H1 (cell line): ENCODE results near the gene KLK12. TPM values are rescaled to one million over a fixed set of nuclear protein-coding genes. Genes with fewer than 3 reads are reported as not detected.
A peak's percentile ranks its signal among the peaks of the same experiment; 100 is the strongest.

Experiments used
- CTCF ChIA-PET: fragments of 300-600 bp; sonication (Branson Sonifier 250); formaldehyde crosslinking; loops from one replicate; lab custom pipeline; 2021; ENCODE audit not compliant: partially characterized antibody; lab: Charles Lee
- POLR2A ChIA-PET: fragments of 300-600 bp; sonication (Branson Sonifier 250); formaldehyde crosslinking; loops from one replicate; lab custom pipeline; 2021; ENCODE audit warnings: inconsistent platforms; ENCODE audit not compliant: partially characterized antibody; lab: Charles Lee
- DNase-seq, 2 experiments: peaks; one replicate each; pipeline versions ENCODE4 v3.0.0 to v3.0.0-alpha.2; 2010 to 2022; ENCODE audit warnings: low spot score in 2 of 2, low read depth in 1 of 2, mixed read lengths in 1 of 2
- FAIRE-seq: peaks from 2 replicates; lab custom pipeline; 2011; peaks lifted over from hg19 to GRCh38; lab: Jason Lieb, UNC
- H2AFZ ChIP-seq: 2 replicates; pipeline ENCODE4 v1.8.1; 2012; ENCODE audit warnings: low read length, inconsistent platforms
- H2AK5ac ChIP-seq: 2 replicates; pipeline ENCODE4 v1.6.1; 2013; ENCODE audit warnings: low read depth, low read length
- H2BK120ac ChIP-seq: replicated peaks from 2 replicates; pipeline ENCODE3; 2013; ENCODE audit warnings: low read depth, low read length, inconsistent platforms
- H2BK12ac ChIP-seq: 2 replicates; pipeline ENCODE4 v1.6.1; 2013; ENCODE audit warnings: low read depth, low read length
- H2BK15ac ChIP-seq: 2 replicates; pipeline ENCODE4 v1.6.1; 2013; ENCODE audit warnings: low read length
- H2BK20ac ChIP-seq: 2 replicates; pipeline ENCODE4 v1.6.1; 2013; ENCODE audit warnings: low read length
- H2BK5ac ChIP-seq: 2 replicates; pipeline ENCODE4 v1.6.1; 2013; ENCODE audit warnings: low read depth, low read length
- H3K14ac ChIP-seq: 2 replicates; pipeline ENCODE4 v1.6.1; 2013; ENCODE audit warnings: inconsistent platforms; ENCODE audit not compliant: insufficient read length
- H3K18ac ChIP-seq: 2 replicates; pipeline ENCODE4 v1.6.1; 2013; ENCODE audit warnings: low read length; ENCODE audit errors: extremely low read depth
- H3K23ac ChIP-seq: 2 replicates; pipeline ENCODE4 v1.6.1; 2013; ENCODE audit warnings: inconsistent platforms; ENCODE audit not compliant: insufficient read length
- H3K23me2 ChIP-seq: 2 replicates; pipeline ENCODE4 v1.6.1; 2013; ENCODE audit warnings: low read depth, low read length
- H3K27ac ChIP-seq: 2 replicates; pipeline ENCODE4 v1.6.1; 2011; ENCODE audit warnings: low read depth, low read length, inconsistent platforms
- H3K27me3 ChIP-seq, 4 experiments: replicated peaks in 1 of 4; 1 replicate in 1 of 4; 2 replicates in 3 of 4; pipeline versions ENCODE4 v1.6.1 to v1.8.1; 2011 to 2013; ENCODE audit warnings: low read length in 3 of 4, mild to moderate bottlenecking in 3 of 4, inconsistent platforms in 2 of 4, mixed read lengths in 2 of 4, moderate library complexity in 1 of 4; ENCODE audit not compliant: control insufficient read depth in 3 of 4, insufficient read depth in 3 of 4; ENCODE audit errors: extremely low read depth in 1 of 4
- H3K36me3 ChIP-seq, 4 experiments: 2 replicates each; pipeline versions ENCODE4 v1.6.1 to v1.8.1; 2011 to 2013; ENCODE audit warnings: mild to moderate bottlenecking in 4 of 4, low read length in 3 of 4, moderate library complexity in 2 of 4, control low read depth in 1 of 4, inconsistent platforms in 1 of 4; ENCODE audit not compliant: insufficient read depth in 4 of 4, control insufficient read depth in 2 of 4
- H3K4ac ChIP-seq: replicated peaks from 2 replicates; pipeline ENCODE3; 2013; ENCODE audit warnings: low read length, low read depth, mixed read lengths, inconsistent platforms; ENCODE audit not compliant: insufficient read length
- H3K4me1 ChIP-seq, 4 experiments: replicated peaks in 1 of 4; 1 replicate in 1 of 4; 2 replicates in 3 of 4; pipeline versions ENCODE4 v1.6.1 to v1.8.1; 2011 to 2013; ENCODE audit warnings: low read length in 3 of 4, inconsistent platforms in 2 of 4, mixed read lengths in 1 of 4; ENCODE audit not compliant: insufficient read depth in 4 of 4, control insufficient read depth in 3 of 4
- H3K4me2 ChIP-seq, 2 experiments: 2 replicates each; pipeline versions ENCODE4 v1.6.1 to v1.8.1; 2011 to 2013; ENCODE audit warnings: low read depth in 2 of 2, low read length in 2 of 2, control low read depth in 1 of 2, inconsistent platforms in 1 of 2, mild to moderate bottlenecking in 1 of 2; ENCODE audit not compliant: insufficient read depth in 1 of 2
- H3K4me3 ChIP-seq, 4 experiments: fragments of 200-600, 300-600 bp in 1 of 4; sonication (generic), shearing (Covaris generic), sonication (Bioruptor Twin) in 1 of 4; 2 replicates each; pipeline versions ENCODE4 v1.5.1 to v1.8.1; 2011 to 2016; ENCODE audit warnings: low read length in 4 of 4, low read depth in 3 of 4, control low read depth in 2 of 4, inconsistent platforms in 2 of 4, mild to moderate bottlenecking in 2 of 4, mixed read lengths in 1 of 4, moderate library complexity in 1 of 4; ENCODE audit not compliant: insufficient read depth in 2 of 4; ENCODE audit errors: extremely low read depth in 1 of 4
- H3K56ac ChIP-seq: replicated peaks from 2 replicates; pipeline ENCODE3; 2013; ENCODE audit warnings: low read depth, mild to moderate bottlenecking, mixed read lengths, low read length, inconsistent platforms; ENCODE audit not compliant: insufficient read length
- H3K79me1 ChIP-seq: 2 replicates; pipeline ENCODE4 v1.6.1; 2013; ENCODE audit warnings: low read depth, low read length, control low read depth
- H3K79me2 ChIP-seq, 2 experiments: 2 replicates each; pipeline versions ENCODE4 v1.6.1 to v1.8.1; 2012 to 2013; ENCODE audit warnings: low read length in 2 of 2, mild to moderate bottlenecking in 2 of 2, inconsistent platforms in 1 of 2; ENCODE audit not compliant: insufficient read depth in 2 of 2, control insufficient read depth in 1 of 2
- H3K9ac ChIP-seq, 4 experiments: replicated peaks in 1 of 4; 1 replicate in 1 of 4; 2 replicates in 3 of 4; pipeline versions ENCODE4 v1.6.1 to v1.8.1; 2011 to 2013; ENCODE audit warnings: low read depth in 3 of 4, low read length in 3 of 4, control low read depth in 2 of 4, mild to moderate bottlenecking in 2 of 4, moderate library complexity in 2 of 4, inconsistent platforms in 1 of 4; ENCODE audit errors: extremely low read depth in 1 of 4
- H3K9me3 ChIP-seq, 2 experiments: 2 replicates each; pipeline versions ENCODE4 v1.6.1 to v1.8.1; 2012 to 2013; ENCODE audit warnings: mild to moderate bottlenecking in 2 of 2, moderate library complexity in 2 of 2, control low read depth in 1 of 2, inconsistent platforms in 1 of 2, low read depth in 1 of 2, low read length in 1 of 2, mixed read lengths in 1 of 2; ENCODE audit not compliant: insufficient read depth in 2 of 2
- H4K20me1 ChIP-seq, 2 experiments: replicated peaks in 1 of 2; 2 replicates each; pipeline versions ENCODE3 to v1.8.1; 2011 to 2013; ENCODE audit warnings: inconsistent platforms in 2 of 2, low read length in 2 of 2, mild to moderate bottlenecking in 1 of 2; ENCODE audit not compliant: insufficient read depth in 2 of 2, control insufficient read depth in 1 of 2
- H4K5ac ChIP-seq: 2 replicates; pipeline ENCODE4 v1.6.1; 2013; ENCODE audit warnings: low read length, low read depth, mixed read lengths, inconsistent platforms; ENCODE audit not compliant: insufficient read length
- H4K8ac ChIP-seq: 2 replicates; pipeline ENCODE4 v1.8.0; 2013; ENCODE audit warnings: mild to moderate bottlenecking, moderate library complexity, low read length, inconsistent platforms; ENCODE audit not compliant: insufficient read depth; ENCODE audit errors: extremely low read depth
- H4K91ac ChIP-seq: replicated peaks from 2 replicates; pipeline ENCODE3; 2013; ENCODE audit warnings: low read length, mixed read lengths, inconsistent platforms; ENCODE audit not compliant: insufficient read length
- CTCF ChIP-seq, 3 experiments: IDR thresholded peaks; 1 replicate in 2 of 3; 2 replicates in 1 of 3; pipeline versions ENCODE4 v1.5.1 to v1.6.1; 2011; ENCODE audit warnings: low read length in 3 of 3, mild to moderate bottlenecking in 3 of 3, inconsistent platforms in 2 of 3, low read depth in 1 of 3, moderate library complexity in 1 of 3; ENCODE audit not compliant: insufficient read depth in 1 of 3; ENCODE audit errors: control extremely low read depth in 1 of 3
- EGR1 ChIP-seq: IDR thresholded peaks from 2 replicates; pipeline ENCODE4 v1.6.1; 2011; ENCODE audit warnings: low read depth, low read length, borderline replicate concordance
- GTF2F1 ChIP-seq: IDR thresholded peaks from 2 replicates; pipeline ENCODE4 v1.6.1; 2012; ENCODE audit warnings: low read depth, low read length, improper control_type of control experiment, borderline replicate concordance
- HDAC2 ChIP-seq, 2 experiments: fragments of 300-600 bp in 1 of 2; sonication (generic) in 1 of 2; IDR thresholded peaks; 2 replicates each; pipeline ENCODE4 v1.6.1; 2011 to 2012; ENCODE audit warnings: low read depth in 2 of 2, low read length in 2 of 2, mild to moderate bottlenecking in 2 of 2, moderate library complexity in 2 of 2, borderline replicate concordance in 1 of 2, inconsistent platforms in 1 of 2
- JUND ChIP-seq: IDR thresholded peaks from 2 replicates; pipeline ENCODE4 v1.6.1; 2011; ENCODE audit warnings: mild to moderate bottlenecking, improper control_type of control experiment, low read length
- KDM4A ChIP-seq: IDR thresholded peaks from one replicate; pipeline ENCODE4 v1.7.1; 2012; ENCODE audit warnings: low read depth, mild to moderate bottlenecking, moderate library complexity, low read length, inconsistent platforms; ENCODE audit not compliant: severe bottlenecking
- NRF1 ChIP-seq: IDR thresholded peaks from 2 replicates; pipeline ENCODE4 v1.6.1; 2011; ENCODE audit warnings: mild to moderate bottlenecking, low read depth, low read length, improper control_type of control experiment
- POLR2AphosphoS5 ChIP-seq: IDR thresholded peaks from 2 replicates; pipeline ENCODE4 v1.6.1; 2011; ENCODE audit warnings: low read depth, low read length
- RXRA ChIP-seq: IDR thresholded peaks from 2 replicates; pipeline ENCODE4 v1.6.1; 2011; ENCODE audit warnings: low read depth, mild to moderate bottlenecking, low read length, moderate library complexity; ENCODE audit not compliant: insufficient read depth
- SRF ChIP-seq: IDR thresholded peaks from 2 replicates; pipeline ENCODE4 v1.6.1; 2011; ENCODE audit warnings: mild to moderate bottlenecking, low read depth, low read length, moderate library complexity
- TCF12 ChIP-seq: IDR thresholded peaks from 2 replicates; pipeline ENCODE4 v1.6.1; 2011; ENCODE audit warnings: low read depth, mild to moderate bottlenecking, low read length
- WGBS, 2 experiments: shearing (Covaris generic) in 1 of 2; methylation state at CpG; one replicate each; pipeline versions ENCODE4 v1.1.6 to v1.1.7; 2013 to 2015; ENCODE audit warnings: low lambda C conversion rate in 2 of 2, mixed read lengths in 2 of 2, inconsistent platforms in 1 of 2, low coverage in 1 of 2, missing lambda C conversion rate in 1 of 2; ENCODE audit not compliant: insufficient replicate concordance in 2 of 2, insufficient coverage in 1 of 2, insufficient read length in 1 of 2; ENCODE audit errors: extremely low coverage in 1 of 2, missing lambda C conversion rate in 1 of 2; 5-methylcytosine and 5-hydroxymethylcytosine counted together
- polyA plus RNA-seq, 7 experiments: library from polyadenylated mRNA; depleted of rRNA in 3 of 7; stranded (reverse) in 5 of 7; unstranded in 2 of 7; fragments of >200 nt in 5 of 7; fragments of 200-250 nt in 2 of 7; gene quantifications; 1 replicate in 5 of 7; 2 replicates in 1 of 7; 4 replicates in 1 of 7; pipeline versions ENCODE4 v1.2.1 to v1.2.3, GENCODE V29; 2011 to 2013; ENCODE audit warnings: missing spikeins in 2 of 7, mixed read lengths in 2 of 7
- total RNA-seq: library from RNA; stranded (reverse); fragmentation: NEBNext Ultra II Directional; extraction: Animal tissue kit (Norgen Biotek cat#: 25700); gene quantifications from 2 replicates; pipeline ENCODE4 v1.2.1, GENCODE V29; 2021

Gene KLK12
- total and polyA plus RNA-seq, 2 of the 8 experiments (the other 6 are each of a cell fraction or from before 2014, with no cell fraction given) = 0.24 TPM; not detected in 1

GRCh38 chr19:50994129-50994528 is 40.7 kb downstream of the KLK12 start:
- no peaks in the 10 kb centered on the region for H3K9me3 ChIP-seq
- no peak overlapping the region for H3K4me3 ChIP-seq
- H4K5ac ChIP-seq = no peak overlapping the region
- FAIRE-seq = peak; percentile 71
- no peak overlapping the region for H3K27ac ChIP-seq
- no peak overlapping the region for H2BK120ac ChIP-seq
- H3K23ac ChIP-seq = no peak overlapping the region
- no peaks in the 10 kb centered on the region for H3K79me1 ChIP-seq
- H3K23me2 ChIP-seq = peaks cover 2% of the 10 kb centered on the region; the same call in 1 of the 2 replicates
- no peak overlapping the region for H3K14ac ChIP-seq
- ChIA-PET CTCF (interaction anchor here (1.2 to 2.1 kb wide), 4 partner anchors 23 to 103 kb away, joined by 3 to 15 read pairs (median 3); no protein-coding TSS in a partner anchor), POLR2A (interaction anchor here (0.6 to 1.7 kb wide), 3 partner anchors 14 to 46 kb away, joined by 3 to 4 read pairs (median 4); no protein-coding TSS in a partner anchor)
- no peak overlapping the region for H2BK5ac ChIP-seq
- H3K56ac ChIP-seq = no peak overlapping the region
- H2BK12ac ChIP-seq = no peak overlapping the region
- H4K20me1 ChIP-seq = no peaks in the 10 kb centered on the region
- no peak overlapping the region for H3K9ac ChIP-seq
- peaks cover 0 to 2% (median 0%) of the 10 kb centered on the region in 4 experiments; a peak in 1 of 7 replicates for H3K4me1 ChIP-seq
- H2AFZ ChIP-seq = no peak overlapping the region
- no peaks in the 10 kb centered on the region for H3K36me3 ChIP-seq
- H2BK20ac ChIP-seq = no peak overlapping the region
- H3K4ac ChIP-seq = no peak overlapping the region
- H3K79me2 ChIP-seq = no peaks in the 10 kb centered on the region
- no peak overlapping the region for H3K18ac ChIP-seq
- H4K8ac ChIP-seq = no peak overlapping the region
- no peaks in the 10 kb centered on the region for H3K27me3 ChIP-seq
- H4K91ac ChIP-seq = no peak overlapping the region
- no peak overlapping the region for H3K4me2 ChIP-seq
- no peak overlapping the region for H2AK5ac ChIP-seq
- no peak for DNase-seq
- 76% methylated on average over 2 of the region's 2 CpGs; no CpG with 5 or more reads in 1 of the 2 experiments for WGBS, 2 experiments
- no peak overlapping the region for H2BK15ac ChIP-seq
- no peak for TF ChIP-seq JUND
- TF ChIP-seq HDAC2 (IDR thresholded peaks at IDR 0.05; ENCODE audit: borderline replicate concordance in 1 of 2, low read depth in 2 of 2, low read length in 2 of 2) = no peak
- TF ChIP-seq EGR1 = no peak
- no peak for TF ChIP-seq NRF1
- TF ChIP-seq SRF = no peak
- no peak for TF ChIP-seq RXRA
- TF ChIP-seq POLR2AphosphoS5 = no peak
- no peak for TF ChIP-seq TCF12
- no peak for TF ChIP-seq GTF2F1
- TF ChIP-seq KDM4A = no peak
- no peak for TF ChIP-seq CTCF (IDR thresholded peaks at IDR 0.05; ENCODE audit: control extremely low read depth in 1 of 3, insufficient read depth in 1 of 3, low read depth in 1 of 3, low read length in 3 of 3)
